AG08396 (cell line): ENCODE data around the gene OLA1.

ENCODE experiments used
- DNase-seq: peaks from one replicate; pipeline ENCODE4 v3.0.0; 2012; ENCODE audit warnings: low spot score, mixed read lengths

OLA1 gene

GRCh38 chr2:174062934-174063333 lies 185.4 kb downstream of the OLA1 start:
- no peak for DNase-seq

GRCh38 chr2:174059884-174060244 lies 188.5 kb downstream of the OLA1 start:
- DNase-seq = no peak

GRCh38 chr2:174059178-174059883 lies 189.0 kb downstream of the OLA1 start:
- peak; percentile 65 for DNase-seq

- no peak for DNase-seq
Observed at GRCh38 chr2:174058456-174058855, 189.9 kb downstream of the OLA1 start.

GRCh38 chr2:174058026-174058425 lies 190.3 kb downstream of the OLA1 start:
- DNase-seq = no peak

GRCh38 chr2:174054926-174055325 lies 193.4 kb downstream of the OLA1 start:
- DNase-seq = no peak

- no peak for DNase-seq
Observed at GRCh38 chr2:174053355-174054151, 194.8 kb downstream of the OLA1 start.

GRCh38 chr2:174052584-174052976 lies 195.8 kb downstream of the OLA1 start:
- DNase-seq = no peak

GRCh38 chr2:174051741-174052583 lies 196.4 kb downstream of the OLA1 start:
- peak; percentile 89 for DNase-seq

- no peak for DNase-seq
Observed at GRCh38 chr2:174051068-174051467, 197.3 kb downstream of the OLA1 start.

- DNase-seq = no peak
Observed at GRCh38 chr2:174049895-174050294, 198.4 kb downstream of the OLA1 start.

GRCh38 chr2:174048243-174048642 lies 200.1 kb downstream of the OLA1 start:
- DNase-seq = no peak

- DNase-seq = no peak
Observed at GRCh38 chr2:174047746-174048145, 200.6 kb downstream of the OLA1 start.

- no peak for DNase-seq
Observed at GRCh38 chr2:174046172-174046571, 202.2 kb downstream of the OLA1 start.

- DNase-seq = no peak
Observed at GRCh38 chr2:174044556-174044955, 203.8 kb downstream of the OLA1 start.

GRCh38 chr2:174040417-174040701 lies 208.0 kb downstream of the OLA1 start:
- no peak for DNase-seq

- DNase-seq = peak; percentile 85
Observed at GRCh38 chr2:174039551-174040416, 208.5 kb downstream of the OLA1 start.

- DNase-seq = no peak
Observed at GRCh38 chr2:174038462-174038861, 209.9 kb downstream of the OLA1 start.

GRCh38 chr2:174036825-174037224 lies 211.5 kb downstream of the OLA1 start:
- DNase-seq = no peak

GRCh38 chr2:174035981-174036742 lies 212.2 kb downstream of the OLA1 start:
- DNase-seq = no peak

GRCh38 chr2:174035117-174035635 lies 213.2 kb downstream of the OLA1 start:
- DNase-seq = no peak
